ENCODE results near the gene LCOR.
"Not testable (repeated sequence)": the region's sequence is repeated elsewhere in the genome, so short reads cannot be mapped to it uniquely, and the experiment has no call there.

LCOR gene

GRCh38 chr10:96831867-96832720, at the start of gene LCOR:
Gene LCOR (plus strand): TSS chr10:96832298. CDS start chr10:96949058, 116,760 bp downstream.
- peak; percentile 89 for DNase-seq

GRCh38 chr10:96784253-96784652, 47.8 kb upstream of the LCOR start:
- no peak for DNase-seq

GRCh38 chr10:96789571-96790108, 42.5 kb upstream of the LCOR start:
- no peak for DNase-seq

GRCh38 chr10:96791902-96792301, 40.2 kb upstream of the LCOR start:
- no peak for DNase-seq

- DNase-seq = no peak
These were observed 37.0 kb upstream of the LCOR start for GRCh38 chr10:96794836-96795733.

- no peak for DNase-seq
These were observed 34.6 kb upstream of the LCOR start for GRCh38 chr10:96797485-96797884.

- no peak for DNase-seq
These were observed 28.8 kb upstream of the LCOR start for GRCh38 chr10:96803288-96803664.

- no peak for DNase-seq
These were observed 17.8 kb upstream of the LCOR start for GRCh38 chr10:96814264-96814663.

GRCh38 chr10:96818971-96819370, 13.1 kb upstream of the LCOR start:
- not testable (repeated sequence) for DNase-seq

- no peak for DNase-seq
These were observed 11.3 kb upstream of the LCOR start for GRCh38 chr10:96820765-96821164.

GRCh38 chr10:96826438-96826837, 5.7 kb upstream of the LCOR start:
- DNase-seq = no peak

GRCh38 chr10:96828609-96829008, 3.5 kb upstream of the LCOR start:
- DNase-seq = no peak

GRCh38 chr10:96829029-96829773, 2.9 kb upstream of the LCOR start:
- DNase-seq = no peak

GRCh38 chr10:96830511-96831199, 1.4 kb upstream of the LCOR start:
- DNase-seq = peak; percentile 67

- DNase-seq = peak; percentile 40
These were observed 765 bp upstream of the LCOR start for GRCh38 chr10:96831200-96831866.

GRCh38 chr10:96832721-96833219, 672 bp downstream of the LCOR start:
- peak; percentile 67 for DNase-seq

- DNase-seq = peak; percentile 16
These were observed 1.3 kb downstream of the LCOR start for GRCh38 chr10:96833220-96834001.

GRCh38 chr10:96834120-96834519, 2.0 kb downstream of the LCOR start:
- DNase-seq = no peak

- no peak for DNase-seq
These were observed 3.8 kb downstream of the LCOR start for GRCh38 chr10:96835899-96836298.

GRCh38 chr10:96838529-96838928, 6.4 kb downstream of the LCOR start:
- DNase-seq = no peak

Measured in NCI-H510A treated with DMSO at 0.1 percent for 48 hours (cell line).